HG02973 (cell line): ENCODE results near the gene NSUN6.

Experiments used
- ATAC-seq: cut with Tn5 transposase; IDR thresholded peaks from one replicate; pipeline ENCODE4 v1.9.1; 2021; ENCODE audit warnings: moderate library complexity; ENCODE audit not compliant: unreplicated experiment

Gene NSUN6

GRCh38 chr10:18563003-18563726 lies 88.2 kb downstream of the NSUN6 start:
- no peak for ATAC-seq

GRCh38 chr10:18561861-18562551 lies 89.4 kb downstream of the NSUN6 start:
- ATAC-seq, result no peak

GRCh38 chr10:18557960-18558359 lies 93.4 kb downstream of the NSUN6 start:
- ATAC-seq, result no peak

GRCh38 chr10:18556522-18557147 lies 94.8 kb downstream of the NSUN6 start:
- no peak for ATAC-seq

- ATAC-seq, result no peak
These were observed 96.9 kb downstream of the NSUN6 start for GRCh38 chr10:18554479-18554878.

- ATAC-seq, result no peak
These were observed 99.9 kb downstream of the NSUN6 start for GRCh38 chr10:18551473-18551872.

GRCh38 chr10:18549105-18549504 lies 102.3 kb downstream of the NSUN6 start:
- ATAC-seq, result no peak

- ATAC-seq, result no peak
These were observed 105.6 kb downstream of the NSUN6 start for GRCh38 chr10:18545621-18546305.

GRCh38 chr10:18542832-18543231 lies 108.6 kb downstream of the NSUN6 start:
- ATAC-seq, result no peak

- no peak for ATAC-seq
These were observed 111.2 kb downstream of the NSUN6 start for GRCh38 chr10:18540195-18540594.

GRCh38 chr10:18539335-18539734 lies 112.1 kb downstream of the NSUN6 start:
- ATAC-seq, result no peak

GRCh38 chr10:18533896-18534295 lies 117.5 kb downstream of the NSUN6 start:
- no peak for ATAC-seq

- ATAC-seq, result no peak
These were observed 118.4 kb downstream of the NSUN6 start for GRCh38 chr10:18532881-18533535.

GRCh38 chr10:18528292-18528691 lies 123.1 kb downstream of the NSUN6 start:
- ATAC-seq, result no peak

- no peak for ATAC-seq
These were observed 123.7 kb downstream of the NSUN6 start for GRCh38 chr10:18527687-18528086.

GRCh38 chr10:18523858-18524257 lies 127.5 kb downstream of the NSUN6 start:
- no peak for ATAC-seq

GRCh38 chr10:18523025-18523424 lies 128.4 kb downstream of the NSUN6 start:
- ATAC-seq, result no peak

GRCh38 chr10:18516851-18517250 lies 134.5 kb downstream of the NSUN6 start:
- ATAC-seq, result no peak

GRCh38 chr10:18514537-18514936 lies 136.8 kb downstream of the NSUN6 start:
- no peak for ATAC-seq

- no peak for ATAC-seq
These were observed 142.8 kb downstream of the NSUN6 start for GRCh38 chr10:18508587-18508986.
